Activated T-helper 2 cell treated with anti-CD3 and anti-CD28 coated beads, Interferon-gamma antibody, Interleukin-2, Interleukin-4, amounts not matched to agents 10 μg/mL and 5 μg/mL and 100 μg/mL, durations not matched to agents 14 hours and 24 hours and 36 hours (primary cell): ENCODE results near the gene ZNF275. TPM values are rescaled to one million over a fixed set of nuclear protein-coding genes. Genes with fewer than 3 reads are reported as not detected.

ENCODE experiments used
- total RNA-seq: library from RNA; stranded (reverse); gene quantifications from 2 replicates; pipeline ENCODE4 v1.2.3, GENCODE V29; 2022

The ZNF275 gene
- total RNA-seq, 1 donor from 2014 or later = 17.1 TPM

Other genes starting within 250 kb of the ZNF275 start
- gene MAGEA1, start 154.9 kb upstream of the ZNF275 start, total RNA-seq = not detected in 2 replicates
- gene PNMA6F, start 12.4 kb upstream of the ZNF275 start, total RNA-seq = not detected in 2 replicates
- gene PNMA6E, start 67.2 kb downstream of the ZNF275 start, total RNA-seq = not detected in 2 replicates
- 1.8 and 2.1 TPM in 2 replicates for gene ZFP92, start 77.3 kb downstream of the ZNF275 start, total RNA-seq
- gene TREX2, start 111.9 kb downstream of the ZNF275 start, total RNA-seq = 0.94 and 1.1 TPM in 2 replicates
- gene HAUS7, start 136.4 kb downstream of the ZNF275 start, total RNA-seq = 58.2 and 62.0 TPM in 2 replicates
- gene BGN, start 160.8 kb downstream of the ZNF275 start, total RNA-seq = not detected in 2 replicates
- gene ATP2B3, start 183.5 kb downstream of the ZNF275 start, total RNA-seq = not detected in 2 replicates